ENCODE data around the gene DGKB.

DNA sequence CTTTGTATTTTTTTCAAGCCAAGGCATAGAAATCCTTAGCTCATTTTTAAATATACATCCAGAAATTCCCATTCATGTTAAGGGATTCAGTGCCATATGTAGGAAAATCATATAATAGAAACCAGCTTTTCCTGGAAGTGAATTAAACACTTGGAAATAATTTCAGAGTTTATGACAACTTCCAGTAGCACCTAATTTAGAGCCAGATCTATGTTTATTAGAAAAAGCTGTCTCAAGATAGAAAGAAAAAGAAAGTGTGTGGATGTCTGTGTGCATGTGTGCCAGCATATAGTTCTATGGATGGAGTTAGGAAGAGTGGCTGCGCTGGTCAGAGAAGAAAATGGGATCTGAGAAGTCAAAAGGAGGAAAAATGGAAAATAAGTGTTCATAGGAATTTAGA is 225.7 kb downstream of the DGKB start:
- TF ChIP-seq, protein P1, sequence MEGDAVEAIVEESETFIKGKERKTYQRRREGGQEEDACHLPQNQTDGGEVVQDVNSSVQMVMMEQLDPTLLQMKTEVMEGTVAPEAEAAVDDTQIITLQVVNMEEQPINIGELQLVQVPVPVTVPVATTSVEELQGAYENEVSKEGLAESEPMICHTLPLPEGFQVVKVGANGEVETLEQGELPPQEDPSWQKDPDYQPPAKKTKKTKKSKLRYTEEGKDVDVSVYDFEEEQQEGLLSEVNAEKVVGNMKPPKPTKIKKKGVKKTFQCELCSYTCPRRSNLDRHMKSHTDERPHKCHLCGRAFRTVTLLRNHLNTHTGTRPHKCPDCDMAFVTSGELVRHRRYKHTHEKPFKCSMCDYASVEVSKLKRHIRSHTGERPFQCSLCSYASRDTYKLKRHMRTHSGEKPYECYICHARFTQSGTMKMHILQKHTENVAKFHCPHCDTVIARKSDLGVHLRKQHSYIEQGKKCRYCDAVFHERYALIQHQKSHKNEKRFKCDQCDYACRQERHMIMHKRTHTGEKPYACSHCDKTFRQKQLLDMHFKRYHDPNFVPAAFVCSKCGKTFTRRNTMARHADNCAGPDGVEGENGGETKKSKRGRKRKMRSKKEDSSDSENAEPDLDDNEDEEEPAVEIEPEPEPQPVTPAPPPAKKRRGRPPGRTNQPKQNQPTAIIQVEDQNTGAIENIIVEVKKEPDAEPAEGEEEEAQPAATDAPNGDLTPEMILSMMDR (conservative IDR thresholded peaks at IDR 0.05 in 1 of 2, IDR thresholded peaks at IDR 0.05 in 1 of 2; ENCODE audit: low read depth in 1 of 2, low read length in 2 of 2) = no peak
- no peak for TF ChIP-seq EZH2 (IDR thresholded peaks at IDR 0.05; ENCODE audit: low read length, missing control alignments)
